GM12878 (cell line): Measurements from ENCODE around the gene JMJD7. TPM values are rescaled to one million over a fixed set of nuclear protein-coding genes. Genes with fewer than 3 reads are reported as not detected.

ENCODE experiments used
- ATAC-seq: fragments of 200-7000 bp; cut with Tn5 transposase; 3 replicates; pipeline ENCODE4 v1.9.1; 2020; ENCODE audit warnings: mild to moderate bottlenecking, moderate library complexity
- BruUV-seq: library from RNA; stranded (reverse); fragments of 400-500 nt; replicated peaks from 2 replicates; lab custom pipeline; 2021; lab: Mats Ljungman, UMichigan
- CTCF ChIA-PET: fragments of 300-600 bp; sonication (Branson Sonifier 250); formaldehyde crosslinking; extraction: SDS; loops from one replicate; lab custom pipeline; 2021; ENCODE audit warnings: inconsistent platforms; lab: Yijun Ruan, JAX
- POLR2A ChIA-PET: fragments of 350-600 bp; formaldehyde crosslinking; extraction: SDS; loops from one replicate; lab custom pipeline; 2021; ENCODE audit warnings: inconsistent platforms; lab: Charles Lee
- RAD21 ChIA-PET: fragments of 300-600 bp; sonication (Branson Sonifier 250); formaldehyde crosslinking; loops from one replicate; lab custom pipeline; 2023; ENCODE audit warnings: antibody characterized with exemption; ENCODE audit not compliant: unreplicated experiment; lab: Charles Lee
- SMC1A ChIA-PET: fragments of 300-600 bp; sonication (Branson Sonifier 250); formaldehyde crosslinking; loops from one replicate; lab custom pipeline; 2023; ENCODE audit not compliant: unreplicated experiment, uncharacterized antibody; lab: Charles Lee
- DNase-seq: peaks from one replicate; pipeline ENCODE4 v3.0.0-alpha.2; 2011; ENCODE audit warnings: low read depth, low spot score
- FAIRE-seq: peaks from 3 replicates; lab custom pipeline; 2011; peaks lifted over from hg19 to GRCh38; lab: Jason Lieb, UNC
- H2AFZ ChIP-seq: 2 replicates; pipeline ENCODE4 v1.6.0; 2011; ENCODE audit warnings: low read depth, low read length, control low read depth; ENCODE audit not compliant: control insufficient read depth
- H3K27ac ChIP-seq: 2 replicates; pipeline ENCODE4 v1.5.1; 2011; ENCODE audit warnings: control low read depth; ENCODE audit not compliant: control insufficient read depth, insufficient read depth
- H3K27me3 ChIP-seq, 2 experiments: replicated peaks in 1 of 2; 2 replicates each; pipeline versions ENCODE4 v1.6.0 to v1.6.1; 2011; ENCODE audit warnings: low read length in 1 of 2; ENCODE audit not compliant: control insufficient read depth in 2 of 2, insufficient read depth in 2 of 2
- H3K36me3 ChIP-seq, 2 experiments: 2 replicates each; pipeline ENCODE4 v1.5.1; 2011; ENCODE audit warnings: low read length in 1 of 2; ENCODE audit not compliant: control insufficient read depth in 2 of 2, insufficient read depth in 2 of 2
- H3K4me1 ChIP-seq: 2 replicates; pipeline ENCODE4 v1.6.1; 2011; ENCODE audit warnings: mild to moderate bottlenecking, low read length, moderate library complexity, mixed read lengths; ENCODE audit not compliant: control insufficient read depth, insufficient read depth
- H3K4me2 ChIP-seq: 2 replicates; pipeline ENCODE4 v1.6.0; 2011; ENCODE audit warnings: control low read depth; ENCODE audit not compliant: control insufficient read depth, insufficient read depth
- H3K4me3 ChIP-seq: fragments of 200-600 bp; sonication (generic); 2 replicates; pipeline ENCODE4 v1.5.1; 2016
- H3K79me2 ChIP-seq: 2 replicates; pipeline ENCODE4 v1.6.0; 2011; ENCODE audit warnings: low read length; ENCODE audit not compliant: control insufficient read depth, insufficient read depth
- H3K9ac ChIP-seq: 2 replicates; pipeline ENCODE4 v1.8.0; 2011; ENCODE audit warnings: low read length, control low read depth, mixed read lengths; ENCODE audit not compliant: control insufficient read depth, insufficient read depth
- H3K9me3 ChIP-seq: replicated peaks from 3 replicates; pipeline ENCODE4 v1.5.1; 2011; ENCODE audit warnings: mild to moderate bottlenecking, low read length; ENCODE audit not compliant: control insufficient read depth, insufficient read depth
- H4K20me1 ChIP-seq: 2 replicates; pipeline ENCODE4 v1.6.0; 2011; ENCODE audit not compliant: control insufficient read depth, insufficient read depth
- BHLHE40 ChIP-seq, 2 experiments: fragments of 450-650 bp in 1 of 2; IDR thresholded peaks; 2 replicates each; pipeline ENCODE4 v1.6.1; 2011 to 2017; ENCODE audit warnings: low read depth in 2 of 2, borderline replicate concordance in 1 of 2, improper control_type of control experiment in 1 of 2, low read length in 1 of 2, mild to moderate bottlenecking in 1 of 2
- CBX3 ChIP-seq: fragments of 200-600 bp; sonication (generic); IDR thresholded peaks from 2 replicates; pipeline ENCODE4 v1.6.1; 2016; ENCODE audit warnings: low read depth, borderline replicate concordance
- CUX1 ChIP-seq: IDR thresholded peaks from 2 replicates; pipeline ENCODE4 v1.6.1; 2012; ENCODE audit warnings: improper control_type of control experiment, low read depth, low read length; ENCODE audit not compliant: insufficient replicate concordance
- DPF2 ChIP-seq: fragments of 450-650 bp; IDR thresholded peaks from 2 replicates; pipeline ENCODE4 v1.6.1; 2017; ENCODE audit warnings: mild to moderate bottlenecking
- HDGF ChIP-seq: fragments of 450-650 bp; IDR thresholded peaks from 2 replicates; pipeline ENCODE4 v1.6.1; 2016; ENCODE audit warnings: antibody characterized with exemption
- JUND ChIP-seq: IDR thresholded peaks from 2 replicates; pipeline ENCODE4 v1.6.1; 2012; ENCODE audit warnings: low read depth, mild to moderate bottlenecking, low read length, improper control_type of control experiment, moderate library complexity
- SMARCA5 ChIP-seq: fragments of 450-650 bp; IDR thresholded peaks from 2 replicates; pipeline ENCODE4 v1.6.1; 2017; ENCODE audit warnings: mild to moderate bottlenecking
- SPI1 ChIP-seq: IDR thresholded peaks from 2 replicates; pipeline ENCODE4 v1.6.1; 2011; ENCODE audit warnings: low read depth, mild to moderate bottlenecking, low read length, moderate library complexity, borderline replicate concordance; ENCODE audit not compliant: insufficient read depth
- SUZ12 ChIP-seq: fragments of 200-600 bp; sonication (generic); IDR thresholded peaks from one replicate; pipeline ENCODE4 v1.6.1; 2018; ENCODE audit warnings: antibody characterized with exemption, mild to moderate bottlenecking; ENCODE audit not compliant: unreplicated experiment
- USF1 ChIP-seq: IDR thresholded peaks from 2 replicates; pipeline ENCODE4 v1.6.1; 2011; ENCODE audit warnings: borderline replicate concordance, low read depth, mild to moderate bottlenecking, moderate library complexity, mixed read lengths, low read length; ENCODE audit not compliant: insufficient read depth; ENCODE audit errors: extremely low read length
- WGBS: methylation state at CpG from one replicate; pipeline ENCODE4 v1.1.6; 2016; ENCODE audit warnings: low lambda C conversion rate; ENCODE audit not compliant: insufficient replicate concordance, insufficient coverage; ENCODE audit errors: missing lambda C conversion rate; 5-methylcytosine and 5-hydroxymethylcytosine counted together
- in situ Hi-C: fragments of 300-500 bp; cut with MboI; formaldehyde crosslinking; loops from 9 replicates; pipeline ENCODE4 v1.14.3; 2018; ENCODE audit warnings: mixed read lengths
- intact Hi-C: fragments of 100-400 bp; cut with micrococcal nuclease; formaldehyde crosslinking; loops from one replicate; pipeline ENCODE4 v1.14.2; 2022; ENCODE audit not compliant: unreplicated experiment
- polyA plus RNA-seq, 11 experiments: library from polyadenylated mRNA; depleted of rRNA in 4 of 11; unstranded in 6 of 11; stranded (reverse) in 5 of 11; fragments of >200 nt; fragmentation: Nextera tagmentation in 4 of 11; fragmentation: Illumina TruSeq in 1 of 11; extraction: Ambion mirVana in 4 of 11; extraction: Trizol in 1 of 11; gene quantifications; 1 replicate in 1 of 11; 2 replicates in 10 of 11; pipeline versions ENCODE4 v1.2.1 to v1.2.3, GENCODE V29; 2011 to 2016; ENCODE audit warnings: inconsistent platforms in 2 of 11, missing spikeins in 2 of 11, low read depth in 1 of 11
- total RNA-seq, 4 experiments: library from RNA; depleted of rRNA in 3 of 4; stranded (reverse); fragments of >200 nt in 3 of 4; fragmentation: Illumina TruSeq in 1 of 4; extraction: Trizol in 1 of 4; gene quantifications; 2 replicates each; pipeline versions ENCODE4 v1.2.1 to v1.2.3, GENCODE V29; 2013 to 2021
- TF ChIP-seq, protein P1 (sequence below): fragments of 450-650 bp; IDR thresholded peaks from 2 replicates; pipeline ENCODE4 v1.6.1; 2017; ENCODE audit warnings: mild to moderate bottlenecking, moderate library complexity

The JMJD7 gene
- total and polyA plus RNA-seq, 10 of the 15 experiments (the other 5 are each of a cell fraction or from before 2014, with no cell fraction given), result 0.79 to 12.2 (median 6.5) TPM

- H3K4me1 ChIP-seq, result no peaks in the 10 kb centered on the region
- H3K4me2 ChIP-seq, result no peak overlapping the region
- intact Hi-C loops (no loop called here), in situ Hi-C loops (no loop called here)
- H3K27ac ChIP-seq, result no peak overlapping the region
- no peak overlapping the region for H3K9ac ChIP-seq
- SMC1A ChIA-PET, result no interaction called here
- no TSS peak for BruUV-seq
- H3K36me3 ChIP-seq, result no peaks in the 10 kb centered on the region
- 49% methylated on average over 30 of the region's 30 CpGs for WGBS
- ATAC-seq (no peak), FAIRE-seq (no peak), DNase-seq (no peak)
- POLR2A ChIA-PET, result no interaction called here
- CTCF ChIA-PET, result interaction anchor here (0.8 kb wide), 1 partner anchor 49 kb away, joined by 3 read pairs; no protein-coding TSS in a partner anchor
- RAD21 ChIA-PET, result no interaction called here
- no peak overlapping the region for H2AFZ ChIP-seq
- H3K4me3 ChIP-seq, result no peak overlapping the region
- no peaks in the 10 kb centered on the region for H3K79me2 ChIP-seq
- TF ChIP-seq, protein P1, sequence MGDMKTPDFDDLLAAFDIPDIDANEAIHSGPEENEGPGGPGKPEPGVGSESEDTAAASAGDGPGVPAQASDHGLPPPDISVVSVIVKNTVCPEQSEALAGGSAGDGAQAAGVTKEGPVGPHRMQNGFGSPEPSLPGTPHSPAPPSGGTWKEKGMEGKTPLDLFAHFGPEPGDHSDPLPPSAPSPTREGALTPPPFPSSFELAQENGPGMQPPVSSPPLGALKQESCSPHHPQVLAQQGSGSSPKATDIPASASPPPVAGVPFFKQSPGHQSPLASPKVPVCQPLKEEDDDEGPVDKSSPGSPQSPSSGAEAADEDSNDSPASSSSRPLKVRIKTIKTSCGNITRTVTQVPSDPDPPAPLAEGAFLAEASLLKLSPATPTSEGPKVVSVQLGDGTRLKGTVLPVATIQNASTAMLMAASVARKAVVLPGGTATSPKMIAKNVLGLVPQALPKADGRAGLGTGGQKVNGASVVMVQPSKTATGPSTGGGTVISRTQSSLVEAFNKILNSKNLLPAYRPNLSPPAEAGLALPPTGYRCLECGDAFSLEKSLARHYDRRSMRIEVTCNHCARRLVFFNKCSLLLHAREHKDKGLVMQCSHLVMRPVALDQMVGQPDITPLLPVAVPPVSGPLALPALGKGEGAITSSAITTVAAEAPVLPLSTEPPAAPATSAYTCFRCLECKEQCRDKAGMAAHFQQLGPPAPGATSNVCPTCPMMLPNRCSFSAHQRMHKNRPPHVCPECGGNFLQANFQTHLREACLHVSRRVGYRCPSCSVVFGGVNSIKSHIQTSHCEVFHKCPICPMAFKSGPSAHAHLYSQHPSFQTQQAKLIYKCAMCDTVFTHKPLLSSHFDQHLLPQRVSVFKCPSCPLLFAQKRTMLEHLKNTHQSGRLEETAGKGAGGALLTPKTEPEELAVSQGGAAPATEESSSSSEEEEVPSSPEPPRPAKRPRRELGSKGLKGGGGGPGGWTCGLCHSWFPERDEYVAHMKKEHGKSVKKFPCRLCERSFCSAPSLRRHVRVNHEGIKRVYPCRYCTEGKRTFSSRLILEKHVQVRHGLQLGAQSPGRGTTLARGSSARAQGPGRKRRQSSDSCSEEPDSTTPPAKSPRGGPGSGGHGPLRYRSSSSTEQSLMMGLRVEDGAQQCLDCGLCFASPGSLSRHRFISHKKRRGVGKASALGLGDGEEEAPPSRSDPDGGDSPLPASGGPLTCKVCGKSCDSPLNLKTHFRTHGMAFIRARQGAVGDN, result no peak
- TF ChIP-seq CUX1 (no peak), USF1 (no peak), DPF2 (no peak), SUZ12 (no peak), SPI1 (no peak), CBX3 (no peak), HDGF (no peak), BHLHE40 (IDR thresholded peaks at IDR 0.05; ENCODE audit: borderline replicate concordance in 1 of 2, low read depth in 2 of 2, low read length in 1 of 2) (no peak), JUND (no peak), SMARCA5 (no peak)
- no peaks in the 10 kb centered on the region for H4K20me1 ChIP-seq
- H3K27me3 ChIP-seq, result no peaks in the 10 kb centered on the region; a peak in 1 of 4 replicates
- no peaks in the 10 kb centered on the region for H3K9me3 ChIP-seq
These were observed 27.5 kb downstream of the JMJD7 start for GRCh38 chr15:41855261-41855961.
